CD14-positive monocyte (primary cell): ENCODE measurements around the gene PAPPA2. TPM values are rescaled to one million over a fixed set of nuclear protein-coding genes. Genes with fewer than 3 reads are reported as not detected.

Source experiments
- DNase-seq, 3 donors: peaks; one replicate each; pipeline ENCODE4 v3.0.0-alpha.2; 2011 to 2022
- H2AFZ ChIP-seq: 2 replicates; pipeline ENCODE4 v1.6.0; 2012; ENCODE audit warnings: mild to moderate bottlenecking, low read depth, low read length, inconsistent platforms; ENCODE audit not compliant: insufficient read depth, poor library complexity, severe bottlenecking
- H3K27ac ChIP-seq, 2 donors: 1 replicate in 1 of 2; 2 replicates in 1 of 2; pipeline ENCODE4 v1.5.1; 2012 to 2013; ENCODE audit warnings: low read length in 2 of 2, control low read depth in 1 of 2, inconsistent platforms in 1 of 2, low read depth in 1 of 2, mild to moderate bottlenecking in 1 of 2
- H3K27me3 ChIP-seq, 2 donors: one replicate each; pipeline versions ENCODE4 v1.6.0 to v1.6.1; 2011 to 2013; ENCODE audit warnings: low read length in 2 of 2; ENCODE audit not compliant: control insufficient read depth in 2 of 2, insufficient read depth in 2 of 2
- H3K36me3 ChIP-seq, 2 donors: replicated peaks in 1 of 2; 1 replicate in 1 of 2; 2 replicates in 1 of 2; pipeline versions ENCODE4 v1.5.1 to v1.6.1; 2012 to 2013; ENCODE audit warnings: low read length in 2 of 2, control low read depth in 1 of 2, inconsistent platforms in 1 of 2, mild to moderate bottlenecking in 1 of 2; ENCODE audit not compliant: insufficient read depth in 2 of 2, control insufficient read depth in 1 of 2
- H3K4me1 ChIP-seq, 2 donors: 1 replicate in 1 of 2; 2 replicates in 1 of 2; pipeline versions ENCODE4 v1.5.1 to v1.6.1; 2012 to 2013; ENCODE audit warnings: low read length in 2 of 2, control low read depth in 1 of 2, inconsistent platforms in 1 of 2, mild to moderate bottlenecking in 1 of 2, moderate library complexity in 1 of 2; ENCODE audit not compliant: insufficient read depth in 2 of 2, control insufficient read depth in 1 of 2
- H3K4me2 ChIP-seq: replicated peaks from 2 replicates; pipeline ENCODE3; 2012; ENCODE audit warnings: low read length, moderate library complexity, mild to moderate bottlenecking; ENCODE audit not compliant: poor library complexity, severe bottlenecking; ENCODE audit errors: extremely low read depth
- H3K4me3 ChIP-seq, 3 experiments: fragments of 200-600 bp in 1 of 3; sonication (generic) in 1 of 3; replicated peaks in 1 of 3; 1 replicate in 2 of 3; 2 replicates in 1 of 3; pipeline ENCODE4 v1.5.1; 2011 to 2013; ENCODE audit warnings: low read length in 3 of 3, mild to moderate bottlenecking in 3 of 3, control low read depth in 2 of 3, low read depth in 2 of 3, inconsistent platforms in 1 of 3, moderate library complexity in 1 of 3
- H3K79me2 ChIP-seq: 2 replicates; pipeline ENCODE4 v1.6.0; 2012; ENCODE audit warnings: mild to moderate bottlenecking, control low read depth, inconsistent platforms, low read length, moderate library complexity; ENCODE audit not compliant: insufficient read depth
- H3K9ac ChIP-seq: 2 replicates; pipeline ENCODE4 v1.6.0; 2017; ENCODE audit warnings: low read length, mild to moderate bottlenecking; ENCODE audit not compliant: insufficient read depth, poor library complexity, severe bottlenecking
- H3K9me3 ChIP-seq, 2 donors: replicated peaks in 1 of 2; 1 replicate in 1 of 2; 2 replicates in 1 of 2; pipeline versions ENCODE4 v1.5.1 to v1.6.1; 2012 to 2013; ENCODE audit warnings: low read length in 2 of 2, control low read depth in 1 of 2; ENCODE audit not compliant: control insufficient read depth in 1 of 2, insufficient read depth in 1 of 2
- H4K20me1 ChIP-seq: 2 replicates; pipeline ENCODE4 v1.6.0; 2012; ENCODE audit warnings: mild to moderate bottlenecking, low read length, control low read depth, moderate library complexity; ENCODE audit not compliant: insufficient read depth
- H3K27ac Mint-ChIP-seq, 7 donors: one replicate each; pipeline ENCODE4 v1.8.0; 2020; ENCODE audit warnings: mild to moderate bottlenecking in 7 of 7, mixed read lengths in 7 of 7, moderate library complexity in 6 of 7, inconsistent platforms in 2 of 7
- H3K27me3 Mint-ChIP-seq, 3 donors: one replicate each; pipeline ENCODE4 v1.8.0; 2021 to 2022; ENCODE audit warnings: low read depth in 3 of 3, mild to moderate bottlenecking in 3 of 3, mixed read lengths in 3 of 3, moderate library complexity in 3 of 3, inconsistent platforms in 1 of 3
- H3K36me3 Mint-ChIP-seq, 2 donors: one replicate each; pipeline ENCODE4 v1.8.0; 2020; ENCODE audit warnings: mixed read lengths in 2 of 2, inconsistent platforms in 1 of 2, mild to moderate bottlenecking in 1 of 2
- H3K4me1 Mint-ChIP-seq: one replicate; pipeline ENCODE4 v1.8.0; 2020; ENCODE audit warnings: mild to moderate bottlenecking, mixed read lengths
- H3K4me3 Mint-ChIP-seq, 2 donors: one replicate each; pipeline ENCODE4 v1.8.0; 2020; ENCODE audit warnings: mild to moderate bottlenecking in 2 of 2, mixed read lengths in 2 of 2, moderate library complexity in 1 of 2
- H3K9me3 Mint-ChIP-seq, 7 donors: one replicate each; pipeline ENCODE4 v1.8.0; 2020 to 2022; ENCODE audit warnings: mixed read lengths in 7 of 7, mild to moderate bottlenecking in 6 of 7, moderate library complexity in 6 of 7, inconsistent platforms in 2 of 7
- CTCF ChIP-seq: fragments of 200-600 bp; IDR thresholded peaks from one replicate; pipeline ENCODE4 v1.8.0; 2022; ENCODE audit warnings: antibody characterized with exemption, mild to moderate bottlenecking
- WGBS: methylation state at CpG from one replicate; pipeline ENCODE4 v1.1.5; 2013; ENCODE audit warnings: missing lambda C conversion rate; ENCODE audit not compliant: insufficient coverage; 5-methylcytosine and 5-hydroxymethylcytosine counted together
- intact Hi-C, 2 donors: fragments of 100-400 bp; cut with micrococcal nuclease; formaldehyde crosslinking; loops; one replicate each; pipeline versions ENCODE4 v1.15.0 to v1.15.1; 2023
- polyA plus RNA-seq, 3 donors: library from polyadenylated mRNA; depleted of rRNA in 1 of 3; unstranded in 2 of 3; stranded (reverse) in 1 of 3; fragments of 300-500 nt in 2 of 3; fragments of >200 nt in 1 of 3; fragmentation: Illumina TruSeq in 2 of 3; gene quantifications; 1 replicate in 2 of 3; 2 replicates in 1 of 3; pipeline ENCODE4 v1.2.3, GENCODE V29; 2012 to 2021

PAPPA2 gene
- polyA plus RNA-seq, 3 donors = not detected

DNA sequence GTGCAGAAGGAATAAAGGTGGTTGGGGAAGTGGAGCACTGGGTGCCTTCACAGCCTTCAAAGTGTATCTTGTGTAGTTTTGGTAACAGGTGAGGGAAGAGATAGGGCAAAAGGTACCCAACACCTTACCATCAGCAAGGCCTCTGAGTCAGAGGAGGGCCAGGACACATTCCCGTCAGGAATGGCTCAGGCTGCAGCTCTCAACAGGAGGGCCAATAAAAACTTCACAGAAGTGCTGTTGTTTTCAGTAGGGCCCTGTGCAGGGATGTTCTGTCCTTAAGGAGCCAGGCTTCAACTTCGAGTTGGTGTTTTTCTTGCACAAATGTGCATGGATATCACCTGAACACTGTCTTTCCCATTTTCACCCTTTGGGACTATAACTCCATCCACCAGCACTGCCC is 368.2 kb downstream of the PAPPA2 start:
- Histone ChIP-seq H3K4me1 (no peaks in the 10 kb centered on the region), H3K27me3 (no peaks in the 10 kb centered on the region), H3K4me3 (no peak overlapping the region), H3K27ac (no peak overlapping the region), H2AFZ (no peak overlapping the region), H4K20me1 (no peaks in the 10 kb centered on the region), H3K4me2 (no peak overlapping the region), H3K36me3 (no peaks in the 10 kb centered on the region), H3K9me3 (no peaks in the 10 kb centered on the region), H3K79me2 (no peaks in the 10 kb centered on the region), H3K9ac (no peak overlapping the region)
- DNase-seq = no peak
- Mint-ChIP-seq H3K36me3 (no peaks in the 10 kb centered on the region), H3K27ac (no peak overlapping the region), H3K9me3 (peaks cover 0 to 2% (median 0%) of the 10 kb centered on the region in 7 donors), H3K27me3 (no peaks in the 10 kb centered on the region), H3K4me1 (no peaks in the 10 kb centered on the region), H3K4me3 (no peak overlapping the region)
- no peak for TF ChIP-seq CTCF
- WGBS = 50% methylated on average over 1 of the region's 2 CpGs
- intact Hi-C loops = no loop called here

- H3K79me2 ChIP-seq = no peaks in the 10 kb centered on the region
- TF ChIP-seq CTCF = no peak
- H3K4me1 Mint-ChIP-seq = no peaks in the 10 kb centered on the region
- no peaks in the 10 kb centered on the region for H3K27me3 ChIP-seq
- H3K4me3 ChIP-seq = no peak overlapping the region
- no peak overlapping the region for H3K4me3 Mint-ChIP-seq
- H3K9ac ChIP-seq = no peak overlapping the region
- intact Hi-C loops = no loop called here
- no peaks in the 10 kb centered on the region for H3K36me3 Mint-ChIP-seq
- no peak overlapping the region for H3K27ac Mint-ChIP-seq
- H3K4me1 ChIP-seq = no peaks in the 10 kb centered on the region
- no peaks in the 10 kb centered on the region for H3K9me3 ChIP-seq
- H3K36me3 ChIP-seq = no peaks in the 10 kb centered on the region
- no peak overlapping the region for H3K4me2 ChIP-seq
- no peak overlapping the region for H3K27ac ChIP-seq
- H4K20me1 ChIP-seq = no peaks in the 10 kb centered on the region
- DNase-seq = no peak
- no peak overlapping the region for H2AFZ ChIP-seq
- WGBS = no CpG with 5 or more reads among the region's 2 CpGs
- H3K9me3 Mint-ChIP-seq = peaks cover 0 to 4% (median 0%) of the 10 kb centered on the region in 7 donors
- H3K27me3 Mint-ChIP-seq = no peaks in the 10 kb centered on the region
Measured at GRCh38 chr1:176837708-176838107, 374.7 kb downstream of the PAPPA2 start.
